Stimulated activated CD4-positive, alpha-beta T cell treated with anti-CD3 and anti-CD28 coated beads, Interleukin-15, amount 100 ng/mL, for 48 hours (primary cell): ENCODE data around the gene AUNIP.

Experiments used
- DNase-seq, 2 donors: peaks; one replicate each; pipeline ENCODE4 v3.0.0-alpha.2; 2020; ENCODE audit warnings: low read depth in 2 of 2

AUNIP gene

DNA sequence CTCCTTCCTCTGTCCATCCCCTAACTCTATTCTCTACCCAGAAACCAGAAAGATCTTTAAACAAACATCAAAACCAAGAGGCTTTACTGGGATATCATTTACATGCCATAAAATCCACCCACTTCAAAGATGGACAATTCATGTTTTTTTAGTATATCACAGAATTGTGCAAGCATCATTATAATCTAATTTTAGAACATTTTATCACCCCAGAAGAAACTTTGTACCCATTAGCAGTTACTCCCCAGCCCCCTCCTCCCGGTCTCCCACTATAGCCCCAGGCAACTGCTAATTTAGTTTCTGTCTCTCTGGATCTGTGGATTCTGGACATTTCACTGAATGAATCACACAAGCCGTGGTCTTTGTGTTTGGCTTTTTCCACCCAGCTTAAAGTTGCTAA, 64.0 kb downstream of the AUNIP start:
- no peak for DNase-seq

- DNase-seq, result no peak
These were observed 64.9 kb downstream of the AUNIP start for GRCh38 chr1:25794325-25794724.

DNA sequence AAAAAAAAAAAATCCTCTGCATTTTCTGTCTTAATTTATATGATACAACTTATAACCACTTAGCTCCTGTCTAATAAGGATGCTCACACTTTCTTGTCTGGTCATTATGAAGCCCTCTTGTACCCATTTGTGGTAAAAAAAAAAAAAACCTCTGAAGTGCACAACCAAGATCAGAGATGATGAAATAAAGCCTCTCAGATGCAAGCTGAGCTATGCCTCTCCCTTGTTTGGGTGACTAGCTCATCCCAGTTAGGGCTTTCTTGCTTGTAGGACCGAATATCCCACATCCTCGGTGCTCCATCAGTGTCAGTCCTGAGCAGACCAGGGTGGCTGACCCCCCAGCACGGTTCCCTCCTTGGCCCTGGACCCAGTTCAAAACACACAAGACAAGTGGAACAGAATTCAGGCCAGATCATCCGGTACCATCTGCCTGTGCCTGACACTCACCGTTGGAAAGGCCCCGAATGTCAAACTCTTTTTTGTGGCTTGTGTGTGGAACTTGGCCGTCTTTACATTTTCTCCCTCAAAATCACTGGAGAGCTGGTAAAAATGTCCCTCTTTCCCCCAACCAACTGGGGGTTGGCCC, 65.6 kb downstream of the AUNIP start:
- DNase-seq, result no peak

GRCh38 chr1:25792115-25792514, 67.1 kb downstream of the AUNIP start:
- DNase-seq, result no peak

- no peak for DNase-seq
These were observed 68.8 kb downstream of the AUNIP start for GRCh38 chr1:25790472-25790871.

- no peak for DNase-seq
These were observed 71.5 kb downstream of the AUNIP start for GRCh38 chr1:25787760-25788166.

GRCh38 chr1:25786887-25787759, 72.1 kb downstream of the AUNIP start:
- no peak for DNase-seq

- no peak for DNase-seq
These were observed 73.8 kb downstream of the AUNIP start for GRCh38 chr1:25785333-25786067.

- DNase-seq, result no peak
These were observed 74.6 kb downstream of the AUNIP start for GRCh38 chr1:25784575-25785051.
